Endometrium (tissue), 2 donors: ENCODE results near the gene ATP6V0E1.

Experiments used
- FAIRE-seq: peaks from 2 replicates; lab custom pipeline; 2012; peaks lifted over from hg19 to GRCh38; lab: Jason Lieb, UNC
- donor health status: control.
- donor health status: control.

ATP6V0E1 gene

GRCh38 chr5:172983542-172984243 lies at the start of gene ATP6V0E1:
Gene ATP6V0E1 (plus strand): TSS chr5:172983771. CDS start chr5:172983861, 90 bp downstream.
- FAIRE-seq: no peak

- FAIRE-seq: no peak
Measured at GRCh38 chr5:172935096-172935495, 48.5 kb upstream of the ATP6V0E1 start.

GRCh38 chr5:172936401-172936800 lies 47.2 kb upstream of the ATP6V0E1 start:
- no peak for FAIRE-seq

GRCh38 chr5:172939071-172939470 lies 44.5 kb upstream of the ATP6V0E1 start:
- FAIRE-seq: no peak

GRCh38 chr5:172939611-172940267 lies 43.8 kb upstream of the ATP6V0E1 start:
- no peak for FAIRE-seq

- FAIRE-seq: no peak
Measured at GRCh38 chr5:172940268-172941066, 43.1 kb upstream of the ATP6V0E1 start.

- FAIRE-seq: no peak
Measured at GRCh38 chr5:172941067-172941516, 42.5 kb upstream of the ATP6V0E1 start.

- FAIRE-seq: no peak
Measured at GRCh38 chr5:172942556-172942955, 41.0 kb upstream of the ATP6V0E1 start.

- FAIRE-seq: no peak
Measured at GRCh38 chr5:172943283-172943841, 40.2 kb upstream of the ATP6V0E1 start.

- FAIRE-seq: no peak
Measured at GRCh38 chr5:172943906-172944305, 39.7 kb upstream of the ATP6V0E1 start.

- no peak for FAIRE-seq
Measured at GRCh38 chr5:172944741-172945140, 38.8 kb upstream of the ATP6V0E1 start.

GRCh38 chr5:172945151-172945550 lies 38.4 kb upstream of the ATP6V0E1 start:
- FAIRE-seq: no peak

- no peak for FAIRE-seq
Measured at GRCh38 chr5:172946146-172946545, 37.4 kb upstream of the ATP6V0E1 start.

- FAIRE-seq: no peak
Measured at GRCh38 chr5:172949426-172949825, 34.1 kb upstream of the ATP6V0E1 start.

- no peak for FAIRE-seq
Measured at GRCh38 chr5:172950176-172950965, 33.2 kb upstream of the ATP6V0E1 start.

- FAIRE-seq: no peak
Measured at GRCh38 chr5:172951371-172952033, 32.1 kb upstream of the ATP6V0E1 start.

- no peak for FAIRE-seq
Measured at GRCh38 chr5:172952034-172952511, 31.5 kb upstream of the ATP6V0E1 start.

- no peak for FAIRE-seq
Measured at GRCh38 chr5:172953776-172954675, 29.5 kb upstream of the ATP6V0E1 start.

GRCh38 chr5:172954751-172955159 lies 28.8 kb upstream of the ATP6V0E1 start:
- no peak for FAIRE-seq

GRCh38 chr5:172956228-172956627 lies 27.3 kb upstream of the ATP6V0E1 start:
- no peak for FAIRE-seq
